HT1080 (cell line): ENCODE data around the gene KLHL11. TPM values are rescaled to one million over a fixed set of nuclear protein-coding genes. Genes with fewer than 3 reads are reported as not detected.
A peak's percentile ranks its signal among the peaks of the same experiment; 100 is the strongest.

Experiments used
- DNase-seq: peaks from one replicate; pipeline ENCODE4 v3.0.0-alpha.2; 2015; ENCODE audit warnings: low read depth
- polyA plus RNA-seq, 2 experiments: library from polyadenylated mRNA; depleted of rRNA; stranded (reverse); fragments of >200 nt; gene quantifications; 2 replicates each; pipeline ENCODE4 v1.2.3, GENCODE V29; 2015
- total RNA-seq: library from RNA; depleted of rRNA; stranded (reverse); fragments of >200 nt; shearing (Covaris generic); gene quantifications from 2 replicates; pipeline ENCODE4 v1.2.3, GENCODE V29; 2014; rRNA removed

Gene KLHL11
- 25.1 and 26.3 TPM in 2 replicates for total RNA-seq
- polyA plus RNA-seq (2015; cell fraction: cytosol; rRNA removed) = 5.8 and 8.5 TPM in 2 replicates
- 10.3 and 12.5 TPM in 2 replicates for polyA plus RNA-seq (2015; cell fraction: nucleus; rRNA removed)

DNA sequence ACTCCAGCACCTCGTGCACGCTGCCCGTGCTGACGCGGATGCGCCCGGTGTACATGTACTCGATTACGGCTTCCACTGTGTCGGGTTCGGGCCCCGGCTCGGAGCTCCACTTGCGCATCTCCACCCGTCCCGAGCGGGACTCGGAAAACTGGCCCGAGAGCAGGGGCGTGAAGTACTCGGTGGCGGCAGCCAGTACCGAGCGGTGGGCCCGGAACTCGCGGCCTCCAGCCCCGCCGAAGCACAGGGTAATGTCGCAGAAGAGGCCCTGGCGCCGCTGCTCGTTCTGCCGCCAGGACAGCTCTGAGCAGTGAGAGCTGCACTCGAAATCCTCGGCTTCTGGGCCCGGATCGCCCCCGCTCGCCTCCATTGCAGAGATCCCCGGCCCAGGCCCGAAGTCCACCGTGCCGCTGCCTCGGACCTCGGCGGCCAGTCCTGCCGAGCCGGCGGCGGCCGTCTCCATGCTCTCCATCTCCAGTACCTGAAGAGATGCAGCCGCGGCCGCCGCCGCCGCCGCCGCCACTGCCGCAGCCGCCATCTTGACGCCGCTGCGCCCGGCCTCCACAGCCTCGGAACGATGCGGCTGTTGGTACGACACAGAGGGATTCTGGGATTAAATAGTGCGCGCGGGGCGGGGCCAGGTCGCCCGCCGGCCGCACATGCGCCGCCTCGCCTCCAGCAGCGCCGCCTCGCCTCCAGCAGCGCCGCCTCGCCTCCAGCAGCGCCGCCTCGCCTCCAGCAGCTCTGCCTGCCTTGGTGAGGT, at the start of gene KLHL11:
Gene KLHL11 (minus strand): TSS at position 588 of the 760 bp plus-strand sequence. CDS start 53 bp downstream, at position 535.
- peak; percentile 92 for DNase-seq

DNA sequence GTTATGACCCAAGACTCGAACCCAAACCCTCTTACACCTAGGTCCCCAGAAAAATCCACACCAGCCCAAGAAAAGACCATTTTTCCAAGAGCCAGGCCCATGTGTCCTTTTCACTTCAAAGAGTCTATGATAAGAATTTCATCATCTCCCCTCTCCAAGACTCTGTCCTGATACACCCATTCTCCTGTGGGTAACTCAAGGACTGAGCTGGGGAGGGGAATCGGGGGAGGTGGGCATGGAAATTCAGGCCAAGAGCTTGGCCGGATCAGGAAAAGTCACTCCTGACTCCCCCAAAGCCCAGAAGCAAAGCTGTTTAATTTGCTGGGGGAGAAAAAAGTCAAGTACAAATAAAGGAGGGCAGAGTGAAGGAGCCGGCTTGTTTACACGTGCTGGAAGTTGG, 49.8 kb upstream of the KLHL11 start:
- DNase-seq = no peak

- no peak for DNase-seq
Observed at GRCh38 chr17:41914358-41914766, 49.1 kb upstream of the KLHL11 start.

- DNase-seq = no peak
Observed at GRCh38 chr17:41913798-41914197, 48.6 kb upstream of the KLHL11 start.

DNA sequence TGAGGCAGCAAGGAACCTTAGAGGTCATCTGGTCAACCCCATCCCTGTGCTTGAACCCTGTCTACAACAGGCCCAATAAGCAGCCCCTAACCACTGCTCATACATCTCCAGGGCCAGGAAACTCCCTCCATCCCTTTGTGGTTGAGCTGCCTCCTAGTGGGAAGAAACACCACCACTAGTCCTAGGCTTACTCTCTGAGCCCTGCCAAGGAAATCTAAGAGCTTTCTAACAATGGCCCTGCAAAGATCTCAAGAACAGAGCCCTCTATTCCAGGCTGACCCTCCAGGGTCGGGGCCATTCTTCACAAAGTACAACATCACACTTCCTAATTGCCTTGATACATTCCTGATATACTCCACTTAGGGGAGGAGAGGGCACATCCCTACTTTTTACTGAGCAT, 47.7 kb upstream of the KLHL11 start:
- DNase-seq = no peak

DNA sequence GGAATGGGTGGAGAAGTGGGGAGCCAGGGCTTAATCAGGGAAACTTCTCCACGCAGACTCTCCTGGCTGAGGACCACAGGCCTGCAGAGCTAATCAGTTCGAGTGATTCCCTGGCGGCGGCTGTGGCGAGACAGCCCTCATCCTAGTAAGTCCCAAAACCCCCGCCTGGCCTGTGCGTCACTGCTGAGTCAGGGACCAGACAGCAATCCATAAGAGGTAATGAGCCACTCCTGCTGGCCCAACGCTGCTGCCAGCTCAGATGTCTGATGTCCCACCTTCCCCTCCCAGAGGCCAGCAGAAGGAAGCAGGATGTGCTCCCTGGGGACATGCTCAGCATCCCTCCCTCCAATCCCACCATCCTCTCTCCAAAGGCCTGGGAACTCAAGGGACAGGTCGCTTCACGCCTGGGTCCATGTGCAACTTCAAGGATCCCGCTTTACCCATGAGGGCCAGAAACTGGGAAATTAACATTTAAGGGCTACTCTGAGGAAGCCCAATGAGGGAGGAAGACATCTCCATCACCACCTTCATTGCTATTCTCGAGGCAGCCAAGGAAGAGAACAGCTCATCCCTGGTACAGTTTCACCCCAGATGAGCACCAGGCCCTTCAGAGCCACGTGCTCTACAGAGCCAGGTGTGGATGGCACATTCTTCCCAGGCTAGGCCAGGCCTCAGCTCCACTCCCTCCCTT, 45.6 kb upstream of the KLHL11 start:
- DNase-seq = peak; percentile 98

- no peak for DNase-seq
Observed at GRCh38 chr17:41909088-41909487, 43.9 kb upstream of the KLHL11 start.

DNA sequence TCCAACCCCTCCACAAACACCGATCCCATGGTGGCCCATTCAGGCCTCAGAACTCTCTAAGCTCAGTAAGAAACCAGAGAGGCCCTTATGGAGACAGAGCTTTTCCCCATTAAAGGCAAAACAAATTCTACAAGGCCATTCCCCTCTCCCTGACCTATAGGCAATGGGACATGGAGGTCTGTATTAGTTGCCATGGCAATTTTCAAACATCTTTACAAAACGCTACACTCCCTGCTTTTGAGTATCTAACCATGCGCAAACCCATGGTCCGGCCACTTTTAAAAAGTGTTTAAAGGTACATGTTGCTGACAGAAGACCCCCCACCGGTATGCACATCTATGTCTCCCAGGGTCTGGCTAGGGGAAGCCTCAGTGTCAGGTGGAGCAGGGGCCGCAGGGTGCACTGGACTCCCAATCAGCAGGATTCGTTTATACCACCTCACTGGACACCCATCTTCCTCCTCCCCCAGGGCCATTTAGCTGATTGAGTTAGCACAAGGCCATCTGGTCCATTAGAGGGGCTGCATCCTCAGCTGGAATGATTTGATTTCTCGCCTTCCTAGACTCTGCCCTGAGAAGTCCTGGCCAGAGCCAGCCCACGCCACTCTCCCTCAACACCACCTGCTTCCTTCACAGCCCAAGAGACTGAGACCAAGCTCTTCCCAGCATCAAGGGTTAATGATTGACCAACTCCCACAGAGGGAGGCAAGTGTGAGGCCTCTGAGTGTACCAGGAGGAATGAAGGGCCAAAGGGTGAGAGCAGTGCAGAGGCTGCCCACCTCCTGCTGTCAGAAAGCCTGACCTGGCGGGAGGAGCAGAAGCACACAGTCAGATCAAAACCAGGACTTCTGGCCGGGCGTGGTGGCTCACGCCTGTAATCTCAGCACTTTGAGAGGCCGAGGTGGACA, 42.7 kb upstream of the KLHL11 start:
- DNase-seq = no peak

DNA sequence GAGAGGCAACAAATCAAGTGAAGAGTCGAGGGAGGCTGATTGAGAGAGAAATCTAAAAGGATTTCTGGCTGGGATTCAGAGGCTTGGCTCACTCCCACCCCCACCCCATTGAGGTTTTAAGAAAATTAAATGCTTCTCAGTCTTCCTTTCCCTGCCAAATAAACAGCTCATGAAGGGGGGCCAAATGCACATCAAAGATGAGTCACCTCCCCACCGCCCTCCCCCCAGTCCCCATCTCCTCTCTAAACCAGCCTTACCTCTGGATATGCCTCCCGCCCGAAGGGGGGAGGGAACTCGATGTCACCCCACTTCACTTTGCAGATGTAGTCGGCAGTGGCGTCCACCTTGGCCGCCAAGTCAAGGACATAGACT, 41.9 kb upstream of the KLHL11 start:
- peak; percentile 62 for DNase-seq

- DNase-seq = no peak
Observed at GRCh38 chr17:41906465-41907184, 41.4 kb upstream of the KLHL11 start.

DNA sequence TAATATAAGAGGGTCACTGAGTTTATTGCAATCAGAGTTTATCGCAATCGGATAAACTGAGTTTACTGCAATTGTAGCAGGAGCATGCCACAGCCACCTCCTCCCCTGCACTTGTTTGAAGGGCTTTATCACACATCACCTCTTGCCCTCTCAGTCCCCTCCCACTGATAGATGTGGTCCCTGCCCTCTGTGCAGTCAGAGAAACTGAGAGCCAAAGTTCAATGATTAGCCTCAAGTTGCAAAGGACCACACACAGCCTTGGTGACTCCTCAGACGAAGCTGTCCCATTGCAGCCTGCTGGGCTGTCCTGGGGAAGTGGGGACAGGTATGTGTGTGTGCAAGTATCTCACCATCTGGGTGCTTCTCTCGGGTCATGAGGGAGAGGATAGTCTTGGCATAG, 39.9 kb upstream of the KLHL11 start:
- DNase-seq = no peak

GRCh38 chr17:41904242-41904841, 39.1 kb upstream of the KLHL11 start:
- no peak for DNase-seq

DNA sequence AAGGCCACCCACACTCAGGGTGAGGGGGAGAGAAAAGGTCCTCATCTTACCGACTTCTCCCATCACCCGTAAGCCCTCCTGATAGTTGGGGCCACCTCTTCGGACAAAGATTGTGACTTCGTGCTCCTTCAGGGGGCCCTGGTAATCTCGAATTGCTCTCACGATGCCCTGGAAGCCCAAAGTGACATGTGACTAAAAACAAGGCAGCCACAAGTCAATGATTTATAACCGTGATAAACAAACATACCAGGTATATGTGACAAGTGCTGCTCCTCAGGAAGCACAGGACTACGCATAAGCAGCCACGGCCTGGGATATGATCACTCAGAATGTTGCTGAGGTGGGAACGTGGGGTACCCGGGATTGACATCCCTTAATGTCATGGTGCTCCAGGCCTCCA, 36.4 kb upstream of the KLHL11 start:
- no peak for DNase-seq

DNA sequence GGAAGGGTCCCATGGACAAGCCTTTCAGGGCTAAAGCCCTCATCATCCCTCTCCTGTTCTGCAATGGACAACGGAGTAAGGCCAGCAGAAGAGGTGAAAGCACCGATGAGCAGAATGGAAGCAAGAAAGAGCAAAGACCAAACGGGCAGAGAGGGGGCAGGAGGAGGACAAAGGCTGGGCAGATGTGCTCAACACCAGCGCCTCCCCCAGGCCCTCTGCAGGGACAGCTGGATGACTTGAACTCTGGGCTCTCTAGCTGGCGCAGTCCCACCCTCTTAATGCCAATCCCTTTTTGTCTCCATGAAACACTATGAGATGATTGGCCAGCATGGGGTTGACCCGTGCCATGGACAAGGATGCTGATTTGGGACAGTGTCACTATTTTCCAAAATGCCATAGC, 31.5 kb upstream of the KLHL11 start:
- no peak for DNase-seq

DNA sequence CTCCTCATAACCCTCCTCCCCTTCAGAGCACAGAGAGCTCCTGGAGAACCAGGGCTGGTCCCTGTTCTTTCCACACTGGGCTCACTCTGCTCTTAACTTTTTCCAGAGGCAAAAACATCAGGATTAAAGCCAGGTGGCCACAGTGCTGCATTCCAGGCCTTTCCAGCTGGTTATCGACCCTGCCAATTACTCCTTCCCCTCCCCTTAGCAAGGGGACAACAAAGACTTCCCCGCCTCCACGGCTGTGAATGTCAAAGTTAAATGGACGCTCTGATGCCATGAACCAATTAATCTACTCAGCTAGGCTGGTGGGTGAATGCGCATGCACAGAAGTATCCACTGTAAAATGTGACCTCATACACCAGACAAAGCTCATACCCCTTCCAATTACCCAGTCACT, 30.4 kb upstream of the KLHL11 start:
- DNase-seq = no peak

GRCh38 chr17:41894791-41895331, 29.6 kb upstream of the KLHL11 start:
- DNase-seq = peak; percentile 41

- DNase-seq = no peak
Observed at GRCh38 chr17:41893384-41893783, 28.2 kb upstream of the KLHL11 start.

- DNase-seq = no peak
Observed at GRCh38 chr17:41892021-41892376, 26.8 kb upstream of the KLHL11 start.

- no peak for DNase-seq
Observed at GRCh38 chr17:41891135-41892020, 26.2 kb upstream of the KLHL11 start.
